Kidney (tissue), 14 donors: ENCODE measurements around the gene PHACTR1. TPM values are rescaled to one million over a fixed set of nuclear protein-coding genes. Genes with fewer than 3 reads are reported as not detected.
A peak's percentile ranks its signal among the peaks of the same experiment; 100 is the strongest.

Experiments used
- DNase-seq, 5 donors: peaks; one replicate each; pipeline ENCODE4 v3.0.0-alpha.2; 2013 to 2020
- FAIRE-seq: peaks from 2 replicates; lab custom pipeline; 2012; peaks lifted over from hg19 to GRCh38; lab: Jason Lieb, UNC
- H3K27ac ChIP-seq, 2 donors: one replicate each; pipeline ENCODE4 v1.7.0; 2013; ENCODE audit warnings: low read depth in 2 of 2, low read length in 2 of 2, inconsistent platforms in 1 of 2
- H3K27me3 ChIP-seq: one replicate; pipeline ENCODE4 v1.7.1; 2013; ENCODE audit warnings: low read length, inconsistent platforms; ENCODE audit not compliant: control insufficient read depth, insufficient read depth
- H3K36me3 ChIP-seq, 3 donors: one replicate each; pipeline versions ENCODE4 v1.7.0 to v1.7.1; 2013; ENCODE audit warnings: low read length in 3 of 3, control low read depth in 1 of 3, inconsistent platforms in 1 of 3; ENCODE audit not compliant: insufficient read depth in 3 of 3, control insufficient read depth in 2 of 3
- H3K4me1 ChIP-seq, 3 donors: one replicate each; pipeline versions ENCODE4 v1.7.0 to v1.7.1; 2013; ENCODE audit warnings: low read length in 3 of 3, inconsistent platforms in 1 of 3, low read depth in 1 of 3; ENCODE audit not compliant: control insufficient read depth in 2 of 3, insufficient read depth in 2 of 3
- H3K4me3 ChIP-seq, 3 donors: one replicate each; pipeline versions ENCODE4 v1.7.0 to v1.8.1; 2013; ENCODE audit warnings: low read length in 3 of 3, control low read depth in 1 of 3, inconsistent platforms in 1 of 3
- H3K9ac ChIP-seq, 3 donors: one replicate each; pipeline versions ENCODE4 v1.7.0 to v1.7.1; 2013; ENCODE audit warnings: low read length in 3 of 3, control low read depth in 1 of 3, inconsistent platforms in 1 of 3
- H3K9me3 ChIP-seq, 3 donors: one replicate each; pipeline versions ENCODE4 v1.7.0 to v1.7.1; 2013; ENCODE audit warnings: low read length in 3 of 3, control low read depth in 1 of 3, inconsistent platforms in 1 of 3; ENCODE audit not compliant: control insufficient read depth in 2 of 3, insufficient read depth in 1 of 3
- intact Hi-C: fragments of 100-400 bp; cut with DNase I; formaldehyde crosslinking; loops from one replicate; pipeline ENCODE4 v1.11.1; 2022
- polyA plus RNA-seq: library from polyadenylated mRNA; stranded (reverse); fragments of 350-450 nt; fragmentation: Illumina TruSeq; extraction: RNeasy Lipid Tissue Mini Kit (QIAGEN cat#74804); gene quantifications from one replicate; pipeline ENCODE4 v1.2.3, GENCODE V29; 2014; ENCODE audit warnings: low read depth, low replicate concordance; ENCODE audit not compliant: insufficient read depth
- total RNA-seq: library from RNA; stranded (reverse); fragmentation: NEBNext Ultra II Directional; extraction: Animal tissue kit (Norgen Biotek cat#: 25700); gene quantifications from one replicate; pipeline ENCODE4 v1.2.1, GENCODE V29; 2021
- TF ChIP-seq, protein P1 (sequence below): IDR thresholded peaks from 3 replicates; pipeline ENCODE4 v1.5.1; 2012; ENCODE audit warnings: mild to moderate bottlenecking, moderate library complexity, borderline replicate concordance; ENCODE audit not compliant: insufficient read depth; ENCODE audit errors: extremely low read depth
- donor health status: control.
- donor health status: control.
- donor health status: control.
- donor health status: control.
- donor health status: control.
- donor health status: DM: yes; HTN: yes; CAD: no.
- donor health status: Normal renal cell carcinoma (clear cell type).

Gene PHACTR1
- total and polyA plus RNA-seq, 2 donors from 2014 or later = 3.3 to 33.6 TPM

DNA sequence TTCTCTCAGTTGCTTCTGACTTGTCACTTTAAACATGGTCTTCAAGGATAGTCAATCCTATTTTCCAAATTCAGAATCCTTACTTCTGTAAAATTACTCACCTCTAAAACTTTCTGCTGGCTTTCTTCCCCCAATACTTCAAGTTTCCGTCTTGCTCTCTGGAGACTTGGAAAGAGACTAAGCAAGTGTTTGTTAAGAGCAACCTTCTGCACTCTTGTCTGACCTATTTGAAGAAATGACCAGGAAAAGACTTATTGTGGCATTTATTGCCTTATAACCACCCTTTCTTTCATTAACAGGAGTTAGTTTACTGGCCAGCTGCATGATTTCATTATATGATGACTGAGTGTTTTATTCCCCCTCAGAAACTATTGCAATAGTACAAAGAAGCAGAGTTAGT lies 430.8 kb downstream of the PHACTR1 start:
- no peak for FAIRE-seq
- H3K36me3 ChIP-seq = no peaks in the 10 kb centered on the region
- intact Hi-C loops = no loop called here
- H3K4me1 ChIP-seq = no peaks in the 10 kb centered on the region
- TF ChIP-seq, protein P1, sequence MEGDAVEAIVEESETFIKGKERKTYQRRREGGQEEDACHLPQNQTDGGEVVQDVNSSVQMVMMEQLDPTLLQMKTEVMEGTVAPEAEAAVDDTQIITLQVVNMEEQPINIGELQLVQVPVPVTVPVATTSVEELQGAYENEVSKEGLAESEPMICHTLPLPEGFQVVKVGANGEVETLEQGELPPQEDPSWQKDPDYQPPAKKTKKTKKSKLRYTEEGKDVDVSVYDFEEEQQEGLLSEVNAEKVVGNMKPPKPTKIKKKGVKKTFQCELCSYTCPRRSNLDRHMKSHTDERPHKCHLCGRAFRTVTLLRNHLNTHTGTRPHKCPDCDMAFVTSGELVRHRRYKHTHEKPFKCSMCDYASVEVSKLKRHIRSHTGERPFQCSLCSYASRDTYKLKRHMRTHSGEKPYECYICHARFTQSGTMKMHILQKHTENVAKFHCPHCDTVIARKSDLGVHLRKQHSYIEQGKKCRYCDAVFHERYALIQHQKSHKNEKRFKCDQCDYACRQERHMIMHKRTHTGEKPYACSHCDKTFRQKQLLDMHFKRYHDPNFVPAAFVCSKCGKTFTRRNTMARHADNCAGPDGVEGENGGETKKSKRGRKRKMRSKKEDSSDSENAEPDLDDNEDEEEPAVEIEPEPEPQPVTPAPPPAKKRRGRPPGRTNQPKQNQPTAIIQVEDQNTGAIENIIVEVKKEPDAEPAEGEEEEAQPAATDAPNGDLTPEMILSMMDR = no peak
- no peak overlapping the region for H3K4me3 ChIP-seq
- H3K27me3 ChIP-seq = no peaks in the 10 kb centered on the region
- no peak overlapping the region for H3K9ac ChIP-seq
- no peak overlapping the region for H3K27ac ChIP-seq
- H3K9me3 ChIP-seq = no peaks in the 10 kb centered on the region
- DNase-seq = peak in 2 of 5 donors; percentile 56 to 72

DNA sequence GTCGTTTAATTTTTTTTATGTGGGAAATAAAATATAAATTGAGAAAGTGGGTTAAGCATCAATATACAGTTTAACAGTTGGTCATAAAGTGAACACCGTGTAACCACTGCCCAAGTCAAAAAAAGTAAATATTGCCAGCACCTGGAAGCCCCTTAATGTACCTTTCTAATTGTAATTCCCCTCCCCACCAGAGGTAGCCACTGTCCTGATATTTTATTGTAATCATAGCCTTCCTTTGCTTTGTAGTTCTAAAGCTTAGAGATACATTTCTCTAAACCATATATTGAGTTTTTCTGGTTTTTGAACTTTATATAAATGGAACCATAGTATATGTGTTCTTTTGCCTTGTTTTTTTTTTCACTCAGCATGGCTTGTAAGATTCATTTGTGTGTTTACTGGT lies 431.2 kb downstream of the PHACTR1 start:
- Histone ChIP-seq H3K4me1 (no peaks in the 10 kb centered on the region), H3K27me3 (no peaks in the 10 kb centered on the region), H3K36me3 (no peaks in the 10 kb centered on the region), H3K27ac (no peak overlapping the region), H3K9ac (no peak overlapping the region), H3K9me3 (no peaks in the 10 kb centered on the region), H3K4me3 (no peak overlapping the region)
- intact Hi-C loops = no loop called here
- DNase-seq = no peak
- TF ChIP-seq, protein P1 = no peak
- no peak for FAIRE-seq

DNA sequence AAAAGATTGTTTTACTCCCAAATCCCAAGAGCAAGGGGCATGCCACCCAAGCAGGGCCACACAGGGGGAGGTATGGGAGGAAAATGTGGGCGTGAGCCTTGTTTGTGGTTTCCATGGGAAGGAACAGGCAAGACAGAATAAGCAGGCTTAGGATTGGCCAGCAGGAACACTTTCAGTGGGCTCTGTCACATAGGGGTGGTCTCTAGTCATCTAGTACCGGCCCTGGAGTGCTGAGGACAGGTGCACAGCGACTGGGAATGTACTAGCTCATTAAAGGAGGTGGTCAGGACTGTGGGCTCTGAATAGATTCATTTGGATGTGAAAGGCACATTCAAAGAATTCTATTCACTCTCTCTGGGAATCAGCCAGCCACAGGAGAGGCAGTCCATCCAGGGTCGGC lies 436.2 kb downstream of the PHACTR1 start:
- Histone ChIP-seq H3K36me3 (no peaks in the 10 kb centered on the region), H3K27me3 (no peaks in the 10 kb centered on the region), H3K4me1 (no peaks in the 10 kb centered on the region), H3K27ac (no peak overlapping the region), H3K4me3 (no peak overlapping the region), H3K9me3 (no peaks in the 10 kb centered on the region), H3K9ac (no peak overlapping the region)
- intact Hi-C loops = no loop called here
- FAIRE-seq (no peak), DNase-seq (no peak)
- TF ChIP-seq, protein P1 = no peak

DNA sequence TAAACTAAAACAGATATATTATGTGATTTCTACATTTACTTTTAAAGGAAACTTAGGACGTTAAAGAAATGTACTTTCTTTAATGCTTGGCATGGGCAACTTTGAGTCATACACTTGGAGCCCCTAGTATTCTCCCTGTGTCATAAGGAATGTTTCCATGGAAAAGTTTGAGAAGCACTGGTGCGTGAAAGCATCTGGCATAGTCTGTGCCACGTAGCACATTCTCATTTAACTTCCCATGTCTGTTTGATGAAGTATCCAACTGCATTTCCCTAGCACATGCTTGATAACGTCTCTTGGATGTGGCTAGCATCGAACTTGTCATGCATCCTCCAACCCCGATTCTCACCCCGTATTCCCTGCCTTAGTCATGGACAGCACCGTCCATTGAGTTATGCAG lies 439.8 kb downstream of the PHACTR1 start:
- Histone ChIP-seq H3K27me3 (no peaks in the 10 kb centered on the region), H3K9me3 (no peaks in the 10 kb centered on the region), H3K36me3 (no peaks in the 10 kb centered on the region), H3K4me3 (no peak overlapping the region), H3K4me1 (no peaks in the 10 kb centered on the region), H3K27ac (no peak overlapping the region), H3K9ac (no peak overlapping the region)
- DNase-seq = no peak
- intact Hi-C loops = no loop called here
- no peak for FAIRE-seq
- TF ChIP-seq, protein P1 = no peak
